Measurements from ENCODE around the gene SPEG.

GRCh38 chr2:219475278-219475677, 40.6 kb downstream of the SPEG start:
- TF ChIP-seq CTCF (conservative IDR thresholded peaks at IDR 0.05; ENCODE audit: low read depth in 2 of 2) (no peak), EZH2 (IDR thresholded peaks at IDR 0.05; ENCODE audit: low read depth, unreplicated experiment) (no peak), EZH2phosphoT487 (IDR thresholded peaks at IDR 0.05; ENCODE audit: unreplicated experiment) (no peak), POLR2AphosphoS5 (IDR thresholded peaks at IDR 0.05; ENCODE audit: low read depth) (no peak), STAT1 (IDR thresholded peaks at IDR 0.05; ENCODE audit: unreplicated experiment) (no peak), JUNB (IDR thresholded peaks at IDR 0.05; ENCODE audit: unreplicated experiment) (no peak), CREB1 (CRISPR knock-in tag; IDR thresholded peaks at IDR 0.05; ENCODE audit: low read depth) (no peak), REST (IDR thresholded peaks at IDR 0.05; ENCODE audit: unreplicated experiment) (no peak), NANOG (IDR thresholded peaks at IDR 0.05; ENCODE audit: borderline replicate concordance) (no peak), ZNF114 (CRISPR knock-in tag; IDR thresholded peaks at IDR 0.05) (no peak), ETS1 (IDR thresholded peaks at IDR 0.05) (no peak), ZNF462 (CRISPR knock-in tag; IDR thresholded peaks at IDR 0.05) (no peak)

Measured in GM23338 (cell line).